A673 (cell line): ENCODE data around the gene B4GALNT3.

Experiments
- EZH2 ChIP-seq: fragments of 200-600 bp; sonication (generic); IDR thresholded peaks from 2 replicates; pipeline ENCODE4 v1.6.1; 2017; ENCODE audit warnings: borderline replicate concordance, low read depth, mild to moderate bottlenecking, mixed read lengths, antibody characterized with exemption, low read length; ENCODE audit not compliant: poor library complexity, severe bottlenecking
- TF ChIP-seq, protein P1 (sequence below): fragments of 300-800, 200-600 bp; sonication (generic); conservative IDR thresholded peaks from 2 replicates; pipeline ENCODE4 v1.5.1; 2017; ENCODE audit warnings: low read depth, mild to moderate bottlenecking, antibody characterized with exemption, low read length, moderate library complexity, mixed read lengths

DNA sequence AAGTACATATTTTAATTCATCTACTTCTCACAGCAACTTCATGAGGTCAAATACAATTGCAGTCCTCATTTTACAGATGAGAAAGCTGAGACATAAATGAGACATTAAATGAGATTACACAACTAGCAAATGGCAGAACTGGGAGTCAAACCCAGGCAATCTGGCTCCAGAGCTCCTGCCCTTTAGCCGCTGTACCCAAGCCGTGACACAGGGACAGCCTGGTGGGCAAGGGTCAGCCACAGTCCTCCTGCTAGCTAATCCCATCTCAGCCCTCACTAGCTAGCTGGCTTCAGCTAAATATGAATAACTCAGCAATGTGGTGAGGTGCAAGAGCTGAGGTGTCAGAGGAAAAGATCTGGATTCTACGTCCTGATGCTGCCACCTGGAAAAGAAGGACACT, 148.7 kb downstream of the B4GALNT3 start:
- TF ChIP-seq, protein P1, sequence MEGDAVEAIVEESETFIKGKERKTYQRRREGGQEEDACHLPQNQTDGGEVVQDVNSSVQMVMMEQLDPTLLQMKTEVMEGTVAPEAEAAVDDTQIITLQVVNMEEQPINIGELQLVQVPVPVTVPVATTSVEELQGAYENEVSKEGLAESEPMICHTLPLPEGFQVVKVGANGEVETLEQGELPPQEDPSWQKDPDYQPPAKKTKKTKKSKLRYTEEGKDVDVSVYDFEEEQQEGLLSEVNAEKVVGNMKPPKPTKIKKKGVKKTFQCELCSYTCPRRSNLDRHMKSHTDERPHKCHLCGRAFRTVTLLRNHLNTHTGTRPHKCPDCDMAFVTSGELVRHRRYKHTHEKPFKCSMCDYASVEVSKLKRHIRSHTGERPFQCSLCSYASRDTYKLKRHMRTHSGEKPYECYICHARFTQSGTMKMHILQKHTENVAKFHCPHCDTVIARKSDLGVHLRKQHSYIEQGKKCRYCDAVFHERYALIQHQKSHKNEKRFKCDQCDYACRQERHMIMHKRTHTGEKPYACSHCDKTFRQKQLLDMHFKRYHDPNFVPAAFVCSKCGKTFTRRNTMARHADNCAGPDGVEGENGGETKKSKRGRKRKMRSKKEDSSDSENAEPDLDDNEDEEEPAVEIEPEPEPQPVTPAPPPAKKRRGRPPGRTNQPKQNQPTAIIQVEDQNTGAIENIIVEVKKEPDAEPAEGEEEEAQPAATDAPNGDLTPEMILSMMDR = no peak
- no peak for TF ChIP-seq EZH2
